Muscle of back (tissue), 11 donors: ENCODE results near the gene ARNT2. TPM values are rescaled to one million over a fixed set of nuclear protein-coding genes. Genes with fewer than 3 reads are reported as not detected.

Source experiments
- DNase-seq, 3 donors: peaks; one replicate each; pipeline versions ENCODE4 v3.0.0 to v3.0.0-alpha.2; 2013
- polyA plus RNA-seq, 10 donors: library from polyadenylated mRNA; unstranded; fragments of 120-200 nt; gene quantifications; one replicate each; pipeline ENCODE4 v1.2.1, GENCODE V29; 2013; ENCODE audit not compliant: insufficient read length in 10 of 10

The ARNT2 gene
- polyA plus RNA-seq, 10 donors = 6.8 to 10.0 (median 8.0) TPM

DNA sequence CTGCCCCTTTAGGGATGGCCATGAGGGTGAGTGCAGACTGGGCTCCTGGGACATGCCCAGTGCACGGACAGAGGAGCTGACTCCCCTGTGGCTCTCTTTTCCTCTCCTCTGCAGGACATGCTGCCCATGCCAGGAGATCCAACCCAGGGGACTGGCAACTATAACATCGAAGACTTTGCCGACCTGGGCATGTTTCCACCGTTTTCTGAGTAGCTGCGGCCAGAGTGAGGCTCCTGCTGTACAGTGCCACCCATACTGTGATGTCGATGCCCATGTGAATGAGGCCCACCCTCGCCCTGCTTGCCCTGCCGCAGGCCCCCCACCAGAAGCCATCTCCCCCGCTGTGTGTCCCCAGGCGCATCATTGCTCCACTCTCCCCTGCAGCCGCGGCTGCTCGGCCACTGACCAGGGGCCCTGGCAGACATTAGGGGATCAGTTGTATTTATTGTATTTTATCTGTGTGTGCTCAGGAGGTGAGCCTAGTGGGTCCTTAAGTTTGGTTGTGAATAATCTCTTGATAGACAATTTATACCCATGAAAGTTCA, 189.4 kb downstream of the ARNT2 start:
- no peak for DNase-seq

GRCh38 chr15:80594091-80594889, 190.1 kb downstream of the ARNT2 start:
- no peak for DNase-seq

DNA sequence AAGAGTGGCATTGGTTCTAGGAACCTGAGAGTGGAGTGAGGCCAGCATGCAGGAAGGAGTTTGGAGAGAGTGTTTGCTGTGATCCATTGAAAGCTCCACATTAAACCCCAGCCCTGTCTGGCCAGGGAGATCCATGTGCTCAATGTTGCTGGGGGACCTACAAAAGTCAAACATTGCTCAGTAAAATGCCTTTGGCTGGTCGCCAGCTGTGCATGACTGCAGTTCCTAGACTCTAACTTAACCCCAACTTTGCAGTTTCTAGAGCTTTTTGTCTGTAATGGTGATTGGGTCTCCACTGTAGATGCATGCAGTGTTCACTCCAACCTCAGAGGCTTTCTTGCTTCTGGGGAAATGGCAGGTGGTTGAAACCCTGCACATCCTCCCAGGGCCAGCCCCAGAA, 191.2 kb downstream of the ARNT2 start:
- DNase-seq = peak in 1 of 3 donors; percentile 22

- no peak for DNase-seq
Measured at GRCh38 chr15:80596521-80596976, 192.4 kb downstream of the ARNT2 start.

GRCh38 chr15:80597076-80597475, 192.9 kb downstream of the ARNT2 start:
- DNase-seq = no peak

GRCh38 chr15:80599359-80599758, 195.2 kb downstream of the ARNT2 start:
- no peak for DNase-seq

DNA sequence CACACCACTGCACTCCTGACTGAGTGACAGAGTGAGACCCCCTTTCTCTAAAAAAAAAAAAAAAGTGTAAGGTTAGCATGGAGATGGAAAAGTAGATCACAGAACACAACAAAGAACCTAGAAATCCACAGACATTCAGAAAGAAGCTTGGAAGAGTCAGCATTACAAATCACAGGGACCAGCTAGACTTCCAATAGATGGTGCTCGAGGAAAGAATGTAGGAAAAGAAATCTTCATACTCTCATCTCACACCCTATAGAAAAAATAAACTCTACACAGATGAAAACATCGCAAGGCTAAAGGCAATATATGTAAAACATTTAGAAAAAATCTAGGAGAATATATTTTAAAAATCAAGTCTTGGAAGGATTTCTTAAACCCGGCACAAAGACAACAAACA, 196.4 kb downstream of the ARNT2 start:
- DNase-seq = no peak

DNA sequence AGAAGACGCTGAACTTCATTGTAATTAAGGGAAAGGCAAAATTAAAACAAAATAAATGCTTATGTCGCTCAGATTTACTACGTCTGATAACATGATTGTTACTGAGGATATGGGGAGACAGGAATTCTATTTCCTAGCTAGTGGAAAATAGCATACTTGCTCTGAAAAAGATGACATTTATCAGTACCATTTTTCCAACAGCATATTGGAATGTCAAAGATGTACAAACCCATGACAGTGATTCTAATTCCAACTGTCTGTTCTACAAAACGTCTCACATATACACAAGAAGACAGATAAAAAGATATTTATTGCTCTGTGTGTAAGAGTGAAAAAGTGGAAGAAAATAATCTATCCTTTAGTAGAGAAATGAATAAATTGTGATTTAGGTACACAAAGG, 197.1 kb downstream of the ARNT2 start:
- no peak for DNase-seq

- no peak for DNase-seq
Measured at GRCh38 chr15:80604583-80605575, 200.7 kb downstream of the ARNT2 start.

DNA sequence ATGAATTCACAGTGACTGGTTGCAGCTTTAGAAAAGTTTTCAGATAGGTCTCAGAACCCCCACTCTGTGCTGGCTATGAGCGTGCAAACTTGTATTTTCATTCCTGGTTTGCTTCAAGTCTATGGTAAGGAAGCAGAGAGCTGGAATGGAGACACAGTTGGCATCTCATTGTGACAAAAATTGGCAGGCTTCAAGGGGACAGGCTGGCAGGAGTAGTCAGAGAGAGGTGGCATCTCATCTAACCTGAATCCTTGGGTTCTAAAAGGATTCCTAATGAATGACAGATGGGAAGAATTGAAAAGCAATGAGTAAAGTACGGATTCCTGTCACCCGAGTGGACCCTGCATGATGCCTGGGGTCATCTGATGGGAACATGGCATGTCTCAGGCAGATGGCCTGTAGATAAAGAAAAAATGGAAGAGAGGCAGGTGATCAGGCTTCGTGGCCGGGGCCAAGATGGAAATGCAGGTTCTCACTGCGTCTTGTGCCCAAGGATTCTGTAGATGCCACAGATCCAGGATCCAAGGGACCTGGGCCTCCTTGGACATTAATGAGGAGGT, 201.5 kb downstream of the ARNT2 start:
- no peak for DNase-seq

DNA sequence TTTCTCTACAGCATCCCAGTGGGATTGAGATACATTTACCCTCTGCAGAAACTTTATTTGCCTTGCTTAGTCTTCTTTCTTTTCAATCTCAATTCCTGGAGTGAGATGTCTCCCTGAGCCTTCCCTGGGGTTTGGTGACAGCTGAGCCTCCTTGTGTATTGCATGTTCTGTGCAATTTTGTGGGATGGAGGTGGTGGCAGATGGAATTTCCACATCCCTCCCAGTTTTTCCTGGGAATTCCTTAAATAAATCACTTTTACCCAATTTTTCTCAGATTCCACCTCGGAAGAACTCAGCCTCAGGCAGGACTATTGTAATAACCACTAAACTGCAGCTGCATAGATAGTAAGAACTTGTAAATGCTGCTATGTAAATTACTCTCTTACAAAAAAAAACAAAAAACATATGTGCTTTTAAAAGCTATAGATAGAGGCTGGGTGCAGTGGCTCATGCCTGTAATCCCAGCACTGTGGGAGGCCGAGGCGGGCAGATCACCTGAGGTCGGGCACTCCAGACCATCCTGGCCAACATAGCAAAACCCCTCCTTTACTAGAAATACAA, 202.4 kb downstream of the ARNT2 start:
- no peak for DNase-seq

DNA sequence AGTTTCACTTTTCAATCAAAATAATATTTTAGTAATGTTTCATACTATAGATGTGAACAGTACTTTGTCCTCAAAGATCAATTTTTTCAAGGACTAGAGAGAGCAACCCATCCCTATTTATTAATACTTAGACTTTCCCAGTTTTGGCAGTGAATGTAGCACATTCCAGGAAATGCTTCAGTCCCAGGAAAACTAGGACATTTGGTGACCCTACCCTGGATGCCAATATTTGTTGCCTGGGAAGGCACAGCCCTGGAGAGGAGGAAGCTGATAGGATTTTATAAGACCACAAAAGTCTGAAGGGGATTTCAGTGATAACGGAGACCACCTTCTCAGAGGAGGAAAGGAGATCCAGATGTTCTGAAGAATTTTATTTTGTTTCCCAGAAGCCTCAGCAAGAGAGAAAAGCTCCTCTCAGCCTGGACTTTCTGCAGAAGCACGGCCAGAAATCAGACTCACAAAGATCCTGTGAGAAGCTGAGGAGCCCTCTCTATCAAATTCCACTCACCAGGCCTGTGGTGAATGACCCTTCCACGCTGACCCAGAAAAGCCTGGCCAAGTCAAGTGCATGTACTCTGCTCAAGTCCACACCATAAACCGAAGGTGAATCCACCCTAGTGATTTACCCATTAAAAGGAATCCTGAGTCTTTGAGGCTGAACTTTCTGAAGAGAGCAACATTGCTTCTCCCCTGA, 203.3 kb downstream of the ARNT2 start:
- DNase-seq = peak in 2 of 3 donors; percentile 30 to 61

GRCh38 chr15:80608688-80609087, 204.5 kb downstream of the ARNT2 start:
- no peak for DNase-seq

- DNase-seq = peak in 2 of 3 donors; percentile 30 to 62
Measured at GRCh38 chr15:80609091-80609490, 204.9 kb downstream of the ARNT2 start.

GRCh38 chr15:80609512-80609946, 205.3 kb downstream of the ARNT2 start:
- no peak for DNase-seq

DNA sequence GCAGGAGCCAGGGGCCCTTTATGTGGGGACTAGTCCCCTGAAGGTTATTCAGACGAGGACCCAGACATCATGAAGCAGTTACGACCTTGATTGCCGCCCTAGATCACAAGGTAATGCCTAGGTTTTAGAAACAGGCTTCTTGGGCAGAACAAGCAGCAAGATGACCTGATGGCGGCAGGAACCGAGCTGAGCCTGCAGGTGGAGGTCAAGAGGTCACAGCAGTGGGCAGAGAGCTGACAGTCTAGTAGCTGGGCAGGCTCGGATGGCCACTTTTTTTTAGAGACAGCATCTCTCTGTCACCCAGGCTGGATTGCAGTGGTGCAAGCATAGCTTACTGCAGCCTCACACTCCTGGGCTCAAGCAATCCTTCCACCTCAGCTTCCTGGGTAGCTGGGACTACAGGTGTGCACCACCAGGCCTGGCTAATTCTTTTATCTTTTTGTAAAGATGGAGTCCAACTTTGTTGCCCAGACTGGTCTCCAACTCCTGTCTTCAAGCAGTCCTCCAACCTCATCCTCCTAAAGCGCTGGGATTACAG, 207.4 kb downstream of the ARNT2 start:
- no peak for DNase-seq

- DNase-seq = no peak
Measured at GRCh38 chr15:80612118-80612823, 208.1 kb downstream of the ARNT2 start.

DNA sequence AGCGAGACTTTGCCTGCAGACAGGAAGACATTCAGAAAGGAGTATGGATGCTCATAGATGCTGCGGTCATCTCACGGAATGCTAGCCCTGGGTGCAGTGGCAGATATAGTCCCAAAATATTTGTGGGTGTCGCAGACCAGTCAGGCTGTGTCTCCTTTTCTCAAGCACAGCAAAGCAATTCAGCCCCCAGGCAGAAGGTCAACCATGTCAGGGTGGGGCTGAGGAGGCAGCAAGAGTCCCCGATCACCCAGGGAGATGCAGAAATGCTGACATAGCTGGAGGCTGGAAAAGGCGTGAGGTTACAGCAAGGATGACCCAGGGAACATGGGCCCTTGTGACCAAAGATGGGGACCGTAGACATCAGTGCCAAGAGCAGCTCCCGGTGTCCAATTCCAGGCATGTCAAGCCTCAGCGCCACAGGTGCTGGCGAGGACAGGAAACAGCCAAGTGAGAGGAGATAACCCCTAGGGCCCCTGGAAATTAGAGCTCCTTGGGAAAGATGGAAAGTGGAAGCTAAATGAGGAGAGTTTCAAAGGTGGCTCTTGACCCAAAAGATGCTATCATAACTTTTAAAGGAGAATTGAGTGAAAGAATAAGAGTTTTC, 209.7 kb downstream of the ARNT2 start:
- no peak for DNase-seq

- no peak for DNase-seq
Measured at GRCh38 chr15:80614711-80615360, 210.7 kb downstream of the ARNT2 start.
